Measurements from ENCODE around the gene GINS1. TPM values are rescaled to one million over a fixed set of nuclear protein-coding genes. Genes with fewer than 3 reads are reported as not detected.

The GINS1 gene
- total and polyA plus RNA-seq, 2 of the 13 experiments (the other 11 are each of a cell fraction or from before 2014, with no cell fraction given) = 14.6 to 59.9 TPM

- TF ChIP-seq AHDC1 (CRISPR knock-in tag; IDR thresholded peaks at IDR 0.05; ENCODE audit: borderline replicate concordance) = no peak; the same call in 1 of the 2 replicates
- TF ChIP-seq GABPB1 (CRISPR knock-in tag; IDR thresholded peaks at IDR 0.05) = peak; percentile 88
- TF ChIP-seq, protein P1, sequence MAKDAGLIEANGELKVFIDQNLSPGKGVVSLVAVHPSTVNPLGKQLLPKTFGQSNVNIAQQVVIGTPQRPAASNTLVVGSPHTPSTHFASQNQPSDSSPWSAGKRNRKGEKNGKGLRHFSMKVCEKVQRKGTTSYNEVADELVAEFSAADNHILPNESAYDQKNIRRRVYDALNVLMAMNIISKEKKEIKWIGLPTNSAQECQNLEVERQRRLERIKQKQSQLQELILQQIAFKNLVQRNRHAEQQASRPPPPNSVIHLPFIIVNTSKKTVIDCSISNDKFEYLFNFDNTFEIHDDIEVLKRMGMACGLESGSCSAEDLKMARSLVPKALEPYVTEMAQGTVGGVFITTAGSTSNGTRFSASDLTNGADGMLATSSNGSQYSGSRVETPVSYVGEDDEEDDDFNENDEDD (CRISPR knock-in tag; IDR thresholded peaks at IDR 0.05; ENCODE audit: borderline replicate concordance) = peak; percentile 100
- TF ChIP-seq ZSCAN20 (CRISPR knock-in tag; IDR thresholded peaks at IDR 0.05; ENCODE audit: borderline replicate concordance) = peak; percentile 99
- peak; percentile 92 for TF ChIP-seq AKAP8 (CRISPR knock-in tag; IDR thresholded peaks at IDR 0.05)
- TF ChIP-seq FOXO1 (CRISPR knock-in tag; IDR thresholded peaks at IDR 0.05) = peak; percentile 59; the same call in 1 of the 2 replicates
- peak; percentile 74; the same call in 1 of the 2 replicates for TF ChIP-seq GTF3A (CRISPR knock-in tag; conservative IDR thresholded peaks at IDR 0.05)
- TF ChIP-seq YY1 (IDR thresholded peaks at IDR 0.05; ENCODE audit: insufficient read depth, insufficient replicate concordance, low read depth, low read length) = peak; percentile 90
- peak; percentile 97; the same call in 1 of the 2 replicates for TF ChIP-seq HES4 (CRISPR knock-in tag; IDR thresholded peaks at IDR 0.05; ENCODE audit: borderline replicate concordance)
- TF ChIP-seq, protein P2, sequence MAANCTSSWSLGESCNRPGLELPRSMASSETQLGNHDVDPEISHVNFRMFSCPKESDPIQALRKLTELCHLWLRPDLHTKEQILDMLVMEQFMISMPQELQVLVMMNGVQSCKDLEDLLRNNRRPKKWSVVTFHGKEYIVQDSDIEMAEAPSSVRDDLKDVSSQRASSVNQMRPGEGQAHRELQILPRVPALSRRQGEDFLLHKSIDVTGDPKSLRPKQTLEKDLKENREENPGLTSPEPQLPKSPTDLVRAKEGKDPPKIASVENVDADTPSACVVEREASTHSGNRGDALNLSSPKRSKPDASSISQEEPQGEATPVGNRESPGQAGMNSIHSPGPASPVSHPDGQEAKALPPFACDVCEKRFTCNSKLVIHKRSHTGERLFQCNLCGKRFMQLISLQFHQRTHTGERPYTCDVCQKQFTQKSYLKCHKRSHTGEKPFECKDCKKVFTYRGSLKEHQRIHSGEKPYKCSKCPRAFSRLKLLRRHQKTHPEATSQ (CRISPR knock-in tag; IDR thresholded peaks at IDR 0.05; ENCODE audit: borderline replicate concordance) = peak; percentile 100
- peak; percentile 90 for TF ChIP-seq ZBTB37 (CRISPR knock-in tag; IDR thresholded peaks at IDR 0.05)
- TF ChIP-seq ZMYM3 (CRISPR knock-in tag; IDR thresholded peaks at IDR 0.05) = peak; percentile 92
- TF ChIP-seq ZNF687 (CRISPR knock-in tag; IDR thresholded peaks at IDR 0.05) = peak; percentile 99
These were observed at the start of gene GINS1 (continued) for GRCh38 chr20:25407311-25408169.

All from HepG2 (cell line).